HL-60 (cell line): ENCODE measurements around the gene WFDC2.

Experiments used
- DNase-seq, 2 experiments: peaks; one replicate each; pipeline ENCODE4 v3.0.0-alpha.2; 2010 to 2020; ENCODE audit warnings: low read depth in 1 of 2, low spot score in 1 of 2
- H3K27ac ChIP-seq: fragments of 250-450 bp; sonication (Bioruptor Pico); replicated peaks from 2 replicates; pipeline ENCODE4 v1.5.1; 2020; ENCODE audit warnings: mild to moderate bottlenecking, moderate library complexity
- H3K27me3 ChIP-seq: fragments of 250-450 bp; sonication (Bioruptor Pico); 2 replicates; pipeline ENCODE4 v1.5.1; 2021; ENCODE audit warnings: mild to moderate bottlenecking, moderate library complexity; ENCODE audit not compliant: insufficient read depth, poor library complexity, severe bottlenecking
- H3K4me3 ChIP-seq: replicated peaks from 2 replicates; pipeline ENCODE4 v1.5.1; 2011; ENCODE audit warnings: mild to moderate bottlenecking, control low read depth, low read length; ENCODE audit not compliant: insufficient read depth
- GABPA ChIP-seq: IDR thresholded peaks from 2 replicates; pipeline ENCODE4 v1.6.1; 2012; ENCODE audit warnings: low read depth
- POLR2AphosphoS5 ChIP-seq: IDR thresholded peaks from 2 replicates; pipeline ENCODE4 v1.6.1; 2012; ENCODE audit warnings: low read depth
- SPI1 ChIP-seq: IDR thresholded peaks from 2 replicates; pipeline ENCODE4 v1.6.1; 2012; ENCODE audit warnings: low read depth, mild to moderate bottlenecking, borderline replicate concordance
- TF ChIP-seq, protein P1 (sequence below): IDR thresholded peaks from one replicate; pipeline ENCODE4 v1.5.1; 2011; ENCODE audit warnings: low read length, control low read depth, inconsistent platforms; ENCODE audit not compliant: insufficient read depth
- TF ChIP-seq, protein P2 (sequence below): IDR thresholded peaks from 2 replicates; pipeline ENCODE4 v1.6.1; 2012; ENCODE audit warnings: low read depth; ENCODE audit not compliant: insufficient replicate concordance

WFDC2 gene

DNA sequence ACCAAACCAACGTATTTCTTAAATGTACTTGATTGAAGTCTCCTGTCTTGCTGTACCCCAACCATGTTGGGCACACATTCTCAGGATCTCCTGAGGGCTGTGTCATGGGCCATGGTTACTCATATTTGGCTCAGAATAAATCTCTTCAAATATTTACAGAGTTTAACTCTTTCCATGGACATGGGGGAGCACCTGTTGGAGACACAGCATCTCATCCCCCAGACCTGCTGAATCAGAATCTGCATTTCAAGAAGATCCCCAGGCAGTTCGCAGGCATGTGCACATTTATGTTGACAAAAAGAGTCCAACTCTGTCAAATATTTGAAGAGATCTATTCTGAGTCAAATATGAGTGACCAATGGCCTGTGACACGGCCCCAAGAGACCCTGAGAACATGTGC is 29.1 kb upstream of the WFDC2 start:
- Histone ChIP-seq H3K27ac (no peak overlapping the region), H3K4me3 (no peak overlapping the region), H3K27me3 (no peaks in the 10 kb centered on the region)
- no peak for DNase-seq
- TF ChIP-seq GABPA: no peak
- no peak for TF ChIP-seq SPI1
- TF ChIP-seq, protein P1, sequence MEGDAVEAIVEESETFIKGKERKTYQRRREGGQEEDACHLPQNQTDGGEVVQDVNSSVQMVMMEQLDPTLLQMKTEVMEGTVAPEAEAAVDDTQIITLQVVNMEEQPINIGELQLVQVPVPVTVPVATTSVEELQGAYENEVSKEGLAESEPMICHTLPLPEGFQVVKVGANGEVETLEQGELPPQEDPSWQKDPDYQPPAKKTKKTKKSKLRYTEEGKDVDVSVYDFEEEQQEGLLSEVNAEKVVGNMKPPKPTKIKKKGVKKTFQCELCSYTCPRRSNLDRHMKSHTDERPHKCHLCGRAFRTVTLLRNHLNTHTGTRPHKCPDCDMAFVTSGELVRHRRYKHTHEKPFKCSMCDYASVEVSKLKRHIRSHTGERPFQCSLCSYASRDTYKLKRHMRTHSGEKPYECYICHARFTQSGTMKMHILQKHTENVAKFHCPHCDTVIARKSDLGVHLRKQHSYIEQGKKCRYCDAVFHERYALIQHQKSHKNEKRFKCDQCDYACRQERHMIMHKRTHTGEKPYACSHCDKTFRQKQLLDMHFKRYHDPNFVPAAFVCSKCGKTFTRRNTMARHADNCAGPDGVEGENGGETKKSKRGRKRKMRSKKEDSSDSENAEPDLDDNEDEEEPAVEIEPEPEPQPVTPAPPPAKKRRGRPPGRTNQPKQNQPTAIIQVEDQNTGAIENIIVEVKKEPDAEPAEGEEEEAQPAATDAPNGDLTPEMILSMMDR: no peak
- TF ChIP-seq POLR2AphosphoS5: no peak
- TF ChIP-seq, protein P2, sequence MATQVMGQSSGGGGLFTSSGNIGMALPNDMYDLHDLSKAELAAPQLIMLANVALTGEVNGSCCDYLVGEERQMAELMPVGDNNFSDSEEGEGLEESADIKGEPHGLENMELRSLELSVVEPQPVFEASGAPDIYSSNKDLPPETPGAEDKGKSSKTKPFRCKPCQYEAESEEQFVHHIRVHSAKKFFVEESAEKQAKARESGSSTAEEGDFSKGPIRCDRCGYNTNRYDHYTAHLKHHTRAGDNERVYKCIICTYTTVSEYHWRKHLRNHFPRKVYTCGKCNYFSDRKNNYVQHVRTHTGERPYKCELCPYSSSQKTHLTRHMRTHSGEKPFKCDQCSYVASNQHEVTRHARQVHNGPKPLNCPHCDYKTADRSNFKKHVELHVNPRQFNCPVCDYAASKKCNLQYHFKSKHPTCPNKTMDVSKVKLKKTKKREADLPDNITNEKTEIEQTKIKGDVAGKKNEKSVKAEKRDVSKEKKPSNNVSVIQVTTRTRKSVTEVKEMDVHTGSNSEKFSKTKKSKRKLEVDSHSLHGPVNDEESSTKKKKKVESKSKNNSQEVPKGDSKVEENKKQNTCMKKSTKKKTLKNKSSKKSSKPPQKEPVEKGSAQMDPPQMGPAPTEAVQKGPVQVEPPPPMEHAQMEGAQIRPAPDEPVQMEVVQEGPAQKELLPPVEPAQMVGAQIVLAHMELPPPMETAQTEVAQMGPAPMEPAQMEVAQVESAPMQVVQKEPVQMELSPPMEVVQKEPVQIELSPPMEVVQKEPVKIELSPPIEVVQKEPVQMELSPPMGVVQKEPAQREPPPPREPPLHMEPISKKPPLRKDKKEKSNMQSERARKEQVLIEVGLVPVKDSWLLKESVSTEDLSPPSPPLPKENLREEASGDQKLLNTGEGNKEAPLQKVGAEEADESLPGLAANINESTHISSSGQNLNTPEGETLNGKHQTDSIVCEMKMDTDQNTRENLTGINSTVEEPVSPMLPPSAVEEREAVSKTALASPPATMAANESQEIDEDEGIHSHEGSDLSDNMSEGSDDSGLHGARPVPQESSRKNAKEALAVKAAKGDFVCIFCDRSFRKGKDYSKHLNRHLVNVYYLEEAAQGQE: no peak

DNA sequence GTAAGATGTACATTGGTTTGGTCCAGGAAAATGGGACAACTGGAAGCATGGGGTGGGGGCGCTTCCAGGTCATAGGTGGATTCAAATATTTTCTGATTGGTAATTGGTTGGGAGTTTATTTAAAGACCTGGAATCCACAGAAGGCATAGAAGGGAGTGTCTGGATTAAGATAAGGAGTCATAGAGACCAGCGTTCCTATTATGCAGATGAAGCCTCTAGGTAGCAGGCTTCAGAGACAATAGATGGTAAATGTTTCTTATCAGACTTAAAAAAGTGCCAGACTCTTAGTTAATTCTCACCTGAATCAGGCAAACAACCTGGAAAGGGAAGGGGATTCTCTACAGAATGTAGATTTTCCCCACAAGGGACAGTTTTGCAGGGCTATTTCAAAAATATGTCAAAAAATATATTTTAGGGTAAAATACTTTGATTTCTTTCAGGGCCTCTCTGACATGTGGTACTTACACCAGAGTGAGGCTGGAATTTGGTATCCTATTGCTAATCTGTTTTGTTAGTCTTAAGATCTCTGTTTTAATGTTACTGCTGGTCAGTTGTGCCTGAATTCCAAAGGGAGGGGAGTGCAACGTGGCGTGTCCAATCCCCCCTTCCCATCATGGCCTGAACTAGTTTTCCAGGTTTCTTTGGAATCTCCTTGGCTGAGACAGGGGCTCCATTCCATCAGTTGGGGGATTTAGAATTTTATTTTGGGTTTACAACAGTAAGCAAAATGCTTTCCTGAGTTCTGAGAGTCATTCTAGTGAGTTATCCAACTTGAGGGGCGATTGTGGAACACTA is 28.5 kb upstream of the WFDC2 start:
- no peaks in the 10 kb centered on the region for H3K27me3 ChIP-seq
- DNase-seq: no peak
- TF ChIP-seq GABPA (no peak), POLR2AphosphoS5 (no peak), SPI1 (no peak)
- TF ChIP-seq, protein P1: no peak
- TF ChIP-seq, protein P2: no peak
- no peak overlapping the region for H3K4me3 ChIP-seq
- H3K27ac ChIP-seq: no peak overlapping the region

DNA sequence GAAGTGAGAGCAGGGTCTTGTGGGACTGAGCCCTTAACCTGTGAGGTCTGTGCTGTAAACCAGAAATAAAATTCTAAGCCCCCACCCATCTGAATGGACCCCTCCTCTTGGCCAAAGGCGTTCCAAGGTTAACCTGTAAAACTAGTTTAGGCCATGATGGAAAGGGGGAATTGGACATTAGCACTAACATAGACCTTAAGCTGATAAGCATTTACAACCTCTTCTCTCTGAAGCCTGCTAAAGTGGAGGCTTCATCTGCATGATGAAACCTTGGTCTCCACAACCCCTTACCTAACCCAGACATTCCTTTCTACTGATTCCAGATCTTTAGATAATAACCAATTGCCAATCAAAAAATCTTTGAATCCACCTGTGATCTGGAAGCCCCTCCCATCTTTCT is 27.8 kb upstream of the WFDC2 start:
- Histone ChIP-seq H3K4me3 (no peak overlapping the region), H3K27me3 (no peaks in the 10 kb centered on the region), H3K27ac (no peak overlapping the region)
- no peak for DNase-seq
- TF ChIP-seq POLR2AphosphoS5 (no peak), GABPA (no peak)
- TF ChIP-seq, protein P1: no peak
- TF ChIP-seq, protein P2: no peak
